ENCODE data around the gene THAP8.
"Not testable (repeated sequence)": the region's sequence is repeated elsewhere in the genome, so short reads cannot be mapped to it uniquely, and the experiment has no call there.

THAP8 gene

GRCh38 chr19:36067681-36068080, 13.6 kb upstream of the THAP8 start:
- DNase-seq = no peak

- no peak for DNase-seq
Measured at GRCh38 chr19:36064826-36065225, 10.7 kb upstream of the THAP8 start.

- DNase-seq = no peak
Measured at GRCh38 chr19:36061367-36061766, 7.3 kb upstream of the THAP8 start.

- DNase-seq = no peak
Measured at GRCh38 chr19:36060430-36060829, 6.3 kb upstream of the THAP8 start.

GRCh38 chr19:36059180-36059910, 5.3 kb upstream of the THAP8 start:
- DNase-seq = no peak

- DNase-seq = no peak
Measured at GRCh38 chr19:36058481-36059179, 4.5 kb upstream of the THAP8 start.

GRCh38 chr19:36054733-36055686, 925 bp upstream of the THAP8 start, which contains the start of gene WDR62:
WDR62 (plus strand) TSS chr19:36054897; CDS start chr19:36054972, 75 bp downstream.
- DNase-seq = peak; percentile 98

GRCh38 chr19:36051637-36052036, 2.4 kb downstream of the THAP8 start:
- no peak for DNase-seq

GRCh38 chr19:36051236-36051635, 2.8 kb downstream of the THAP8 start:
- DNase-seq = no peak

- no peak for DNase-seq
Measured at GRCh38 chr19:36049080-36049698, 4.9 kb downstream of the THAP8 start.

GRCh38 chr19:36047835-36048234, 6.2 kb downstream of the THAP8 start:
- no peak for DNase-seq

- DNase-seq = no peak
Measured at GRCh38 chr19:36046443-36047050, 7.5 kb downstream of the THAP8 start.

- DNase-seq = no peak
Measured at GRCh38 chr19:36043952-36044351, 10.1 kb downstream of the THAP8 start.

- no peak for DNase-seq
Measured at GRCh38 chr19:36041831-36042230, 12.3 kb downstream of the THAP8 start.

GRCh38 chr19:36041092-36041491, 13.0 kb downstream of the THAP8 start:
- DNase-seq = not testable (repeated sequence)

- no peak for DNase-seq
Measured at GRCh38 chr19:36040495-36040894, 13.6 kb downstream of the THAP8 start.

GRCh38 chr19:36032251-36033104, 21.6 kb downstream of the THAP8 start, which contains the start of gene CLIP3:
CLIP3 (minus strand) TSS chr19:36032873; CDS start chr19:36032357, 516 bp downstream.
- DNase-seq = peak; percentile 80

- DNase-seq = no peak
Measured at GRCh38 chr19:36031308-36031707, 22.8 kb downstream of the THAP8 start.

- DNase-seq = no peak
Measured at GRCh38 chr19:36030264-36031148, 23.6 kb downstream of the THAP8 start.
